Measurements from ENCODE around the gene GALNT2. TPM values are rescaled to one million over a fixed set of nuclear protein-coding genes. Genes with fewer than 3 reads are reported as not detected.

The GALNT2 gene
- total and polyA plus RNA-seq, 2 of the 13 experiments (the other 11 are each of a cell fraction or from before 2014, with no cell fraction given): 39.3 to 39.6 TPM

- Histone ChIP-seq H3K4me2 (ENCODE audit: low read depth, low read length) (no peak overlapping the region), H3K4me3 (replicated peaks in 1 of 3; ENCODE audit: insufficient read depth in 1 of 3, low read depth in 2 of 3, low read length in 3 of 3) (no peak overlapping the region), H3K9ac (ENCODE audit: insufficient read depth, low read depth, low read length) (no peak overlapping the region), H3K36me3 (replicated peaks in 1 of 2; ENCODE audit: control insufficient read depth in 1 of 2, insufficient read depth in 2 of 2, low read length in 2 of 2) (no peaks in the 10 kb centered on the region), H4K20me1 (ENCODE audit: insufficient read depth, low read length) (no peaks in the 10 kb centered on the region), H3K27ac (ENCODE audit: extremely low read length, insufficient read depth, low read length) (no peak overlapping the region), H3K27me3 (ENCODE audit: control insufficient read depth in 1 of 2, insufficient read depth in 2 of 2, low read length in 2 of 2) (peaks cover 1 to 18% of the 10 kb centered on the region in 2 experiments; a peak in 2 of 5 replicates), H3K79me2 (ENCODE audit: insufficient read depth, low read length) (no peaks in the 10 kb centered on the region), H3K9me3 (ENCODE audit: low read length) (no peaks in the 10 kb centered on the region), H2AFZ (ENCODE audit: low read length) (no peak overlapping the region), H3K4me1 (ENCODE audit: insufficient read depth, low read length) (no peaks in the 10 kb centered on the region)
- 24% methylated on average over 3 of the region's 3 CpGs for WGBS (ENCODE audit: low lambda C conversion rate)
- in situ Hi-C loops (cut with HindIII; ENCODE audit: extremely low pct_ligation_motif_present, low pct_unique_long_range_greater_than_20kb): no loop called here
- intact Hi-C loops (cut with micrococcal nuclease; ENCODE audit: unreplicated experiment): no loop called here
- no peak for ATAC-seq
- POLR2A ChIA-PET: no interaction called here
- DNase-seq (ENCODE audit: low spot score): no peak
- BruUV-seq (replicated peaks): no TSS peak
- TF ChIP-seq BCL6 (CRISPR knock-in tag; IDR thresholded peaks at IDR 0.05): no peak
- TF ChIP-seq ZFP62 (CRISPR knock-in tag; IDR thresholded peaks at IDR 0.05): no peak
- TF ChIP-seq ZNF704 (CRISPR knock-in tag; IDR thresholded peaks at IDR 0.05; ENCODE audit: borderline replicate concordance): no peak
- no peak for FAIRE-seq
- CTCF ChIA-PET (ENCODE audit: low intra/inter-chr PET ratio, low total read pairs): interaction anchor here (0.7 kb wide), 1 partner anchor 290 kb away, joined by 3 read pairs; no protein-coding TSS in a partner anchor
Observed at GRCh38 chr1:230020451-230020850, 46.6 kb upstream of the GALNT2 start.

GRCh38 chr1:230022666-230023380, 44.2 kb upstream of the GALNT2 start:
- Histone ChIP-seq H3K27ac (ENCODE audit: extremely low read length, insufficient read depth, low read length) (no peak overlapping the region), H2AFZ (ENCODE audit: low read length) (no peak overlapping the region), H4K20me1 (ENCODE audit: insufficient read depth, low read length) (no peaks in the 10 kb centered on the region), H3K27me3 (ENCODE audit: control insufficient read depth in 1 of 2, insufficient read depth in 2 of 2, low read length in 2 of 2) (peaks cover 1 to 12% of the 10 kb centered on the region in 2 experiments; a peak in 2 of 5 replicates), H3K4me3 (replicated peaks in 1 of 3; ENCODE audit: insufficient read depth in 1 of 3, low read depth in 2 of 3, low read length in 3 of 3) (no peak overlapping the region), H3K36me3 (replicated peaks in 1 of 2; ENCODE audit: control insufficient read depth in 1 of 2, insufficient read depth in 2 of 2, low read length in 2 of 2) (no peaks in the 10 kb centered on the region), H3K4me2 (ENCODE audit: low read depth, low read length) (no peak overlapping the region), H3K4me1 (ENCODE audit: insufficient read depth, low read length) (no peaks in the 10 kb centered on the region), H3K9ac (ENCODE audit: insufficient read depth, low read depth, low read length) (no peak overlapping the region), H3K9me3 (ENCODE audit: low read length) (no peaks in the 10 kb centered on the region), H3K79me2 (ENCODE audit: insufficient read depth, low read length) (no peaks in the 10 kb centered on the region)
- CTCF ChIA-PET (ENCODE audit: low intra/inter-chr PET ratio, low total read pairs): no interaction called here
- intact Hi-C loops (cut with micrococcal nuclease; ENCODE audit: unreplicated experiment) (no loop called here), in situ Hi-C loops (cut with HindIII; ENCODE audit: extremely low pct_ligation_motif_present, low pct_unique_long_range_greater_than_20kb) (no loop called here)
- no peak for DNase-seq (ENCODE audit: low spot score)
- 44% methylated on average over 6 of the region's 6 CpGs for WGBS (ENCODE audit: low lambda C conversion rate)
- ATAC-seq: no peak
- POLR2A ChIA-PET: no interaction called here
- no peak for FAIRE-seq
- BruUV-seq (replicated peaks): no TSS peak
- TF ChIP-seq ZNF746 (CRISPR knock-in tag; IDR thresholded peaks at IDR 0.05): no peak
- no peak for TF ChIP-seq ZNF230 (CRISPR knock-in tag; IDR thresholded peaks at IDR 0.05)
- no peak for TF ChIP-seq HINFP (CRISPR knock-in tag; IDR thresholded peaks at IDR 0.05; ENCODE audit: low read depth)
- TF ChIP-seq DNMT1 (CRISPR knock-in tag; IDR thresholded peaks at IDR 0.05): no peak
- TF ChIP-seq TAF15 (IDR thresholded peaks at IDR 0.05; ENCODE audit: low read depth, low read length, poor library complexity, severe bottlenecking): no peak
- no peak for TF ChIP-seq ZNF570 (CRISPR knock-in tag; IDR thresholded peaks at IDR 0.05; ENCODE audit: borderline replicate concordance)
- no peak for TF ChIP-seq NFIC (IDR thresholded peaks at IDR 0.05; ENCODE audit: low read length)
- TF ChIP-seq KDM4B (CRISPR knock-in tag; IDR thresholded peaks at IDR 0.05): no peak
- no peak for TF ChIP-seq SP1 (IDR thresholded peaks at IDR 0.05)
- no peak for TF ChIP-seq SP1 (CRISPR knock-in tag; IDR thresholded peaks at IDR 0.05)
- TF ChIP-seq ZNF724P (CRISPR knock-in tag; IDR thresholded peaks at IDR 0.05; ENCODE audit: borderline replicate concordance): no peak
- TF ChIP-seq RARG (CRISPR knock-in tag; IDR thresholded peaks at IDR 0.05; ENCODE audit: low read depth): no peak
- TF ChIP-seq MLLT10 (CRISPR knock-in tag; IDR thresholded peaks at IDR 0.05): no peak
- TF ChIP-seq HOXA3 (CRISPR knock-in tag; IDR thresholded peaks at IDR 0.05): no peak
- no peak for TF ChIP-seq RFXANK (CRISPR knock-in tag; IDR thresholded peaks at IDR 0.05)
- no peak for TF ChIP-seq TBX3 (IDR thresholded peaks at IDR 0.05; ENCODE audit: borderline replicate concordance)

All from HepG2 (cell line).